PC-9 (cell line): ENCODE data around the gene PRKAG2.

Experiments
- EZH2 ChIP-seq: fragments of 200-600 bp; sonication (generic); IDR thresholded peaks from 2 replicates; pipeline ENCODE4 v1.8.0; 2017; ENCODE audit warnings: antibody characterized with exemption, low read depth
- TF ChIP-seq, protein P1 (sequence below): fragments of 200-600 bp; sonication (generic); conservative IDR thresholded peaks from 2 replicates; pipeline ENCODE4 v1.6.1; 2017; ENCODE audit warnings: mixed run types, antibody characterized with exemption, mild to moderate bottlenecking, moderate library complexity

DNA sequence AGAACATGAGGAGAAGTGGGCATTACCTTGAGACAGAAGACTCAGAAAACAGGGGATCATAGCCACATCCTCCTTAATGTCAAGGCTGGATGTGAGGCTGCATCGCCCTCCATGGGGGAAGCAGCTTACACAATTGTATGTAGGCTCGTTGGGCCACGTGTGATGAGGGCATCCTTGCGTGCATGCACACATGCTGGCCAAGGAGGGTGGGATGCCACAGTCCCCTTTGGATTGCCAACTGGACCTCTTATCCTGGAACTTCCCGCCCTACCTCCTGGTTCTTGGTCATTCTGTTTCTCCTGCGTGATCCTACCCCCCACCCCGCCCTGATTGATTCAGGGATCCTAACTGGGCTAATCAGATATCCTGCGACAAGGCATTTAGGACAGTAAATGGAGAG lies 102.0 kb downstream of the PRKAG2 start:
- TF ChIP-seq, protein P1, sequence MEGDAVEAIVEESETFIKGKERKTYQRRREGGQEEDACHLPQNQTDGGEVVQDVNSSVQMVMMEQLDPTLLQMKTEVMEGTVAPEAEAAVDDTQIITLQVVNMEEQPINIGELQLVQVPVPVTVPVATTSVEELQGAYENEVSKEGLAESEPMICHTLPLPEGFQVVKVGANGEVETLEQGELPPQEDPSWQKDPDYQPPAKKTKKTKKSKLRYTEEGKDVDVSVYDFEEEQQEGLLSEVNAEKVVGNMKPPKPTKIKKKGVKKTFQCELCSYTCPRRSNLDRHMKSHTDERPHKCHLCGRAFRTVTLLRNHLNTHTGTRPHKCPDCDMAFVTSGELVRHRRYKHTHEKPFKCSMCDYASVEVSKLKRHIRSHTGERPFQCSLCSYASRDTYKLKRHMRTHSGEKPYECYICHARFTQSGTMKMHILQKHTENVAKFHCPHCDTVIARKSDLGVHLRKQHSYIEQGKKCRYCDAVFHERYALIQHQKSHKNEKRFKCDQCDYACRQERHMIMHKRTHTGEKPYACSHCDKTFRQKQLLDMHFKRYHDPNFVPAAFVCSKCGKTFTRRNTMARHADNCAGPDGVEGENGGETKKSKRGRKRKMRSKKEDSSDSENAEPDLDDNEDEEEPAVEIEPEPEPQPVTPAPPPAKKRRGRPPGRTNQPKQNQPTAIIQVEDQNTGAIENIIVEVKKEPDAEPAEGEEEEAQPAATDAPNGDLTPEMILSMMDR: no peak
- TF ChIP-seq EZH2: no peak
